Activated naive CD4-positive, alpha-beta T cell treated with anti-CD3 and anti-CD28 coated beads, Interleukin-2, amount 50 U/mL, for 24 hours (primary cell): ENCODE measurements around the gene SLC29A3.

Source experiments
- H3K27ac Mint-ChIP-seq: one replicate; pipeline ENCODE4 v1.8.0; 2021; ENCODE audit warnings: mild to moderate bottlenecking, mixed read lengths
- H3K27me3 Mint-ChIP-seq: one replicate; pipeline ENCODE4 v1.8.0; 2021; ENCODE audit warnings: mixed read lengths
- H3K36me3 Mint-ChIP-seq: one replicate; pipeline ENCODE4 v1.8.0; 2021; ENCODE audit warnings: mixed read lengths
- H3K4me1 Mint-ChIP-seq: one replicate; pipeline ENCODE4 v1.8.0; 2021; ENCODE audit warnings: mixed read lengths
- H3K4me3 Mint-ChIP-seq: one replicate; pipeline ENCODE4 v1.8.0; 2021; ENCODE audit warnings: mild to moderate bottlenecking, mixed read lengths
- H3K9me3 Mint-ChIP-seq: one replicate; pipeline ENCODE4 v1.8.0; 2021; ENCODE audit warnings: mixed read lengths

Gene SLC29A3

GRCh38 chr10:71342573-71343391 lies 23.7 kb downstream of the SLC29A3 start:
- Mint-ChIP-seq H3K9me3 (no peaks in the 10 kb centered on the region), H3K27ac (peak overlapping the region; percentile 23), H3K27me3 (no peaks in the 10 kb centered on the region)

DNA sequence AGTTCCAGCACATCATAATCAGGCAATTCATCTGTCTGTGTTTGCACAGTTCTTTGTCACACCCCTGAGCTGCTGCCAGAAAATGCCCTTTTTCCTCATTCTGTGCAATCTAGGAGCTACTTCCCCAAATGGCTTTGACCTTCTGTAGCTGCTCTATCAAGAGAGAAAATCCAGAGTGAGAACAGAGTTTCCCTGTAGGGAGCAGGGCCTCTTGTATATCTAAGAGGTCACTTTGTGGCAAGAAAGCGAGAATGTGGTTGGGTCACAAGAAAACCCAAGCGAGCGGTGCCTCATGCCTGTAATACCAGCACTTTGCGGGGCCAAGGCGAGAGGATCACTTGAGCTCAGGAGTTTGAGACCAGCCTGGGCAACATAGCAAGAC lies 24.3 kb downstream of the SLC29A3 start:
- Mint-ChIP-seq H3K27ac (peak overlapping the region; percentile 23), H3K27me3 (no peaks in the 10 kb centered on the region), H3K9me3 (no peaks in the 10 kb centered on the region), H3K4me1 (no peaks in the 10 kb centered on the region), H3K4me3 (no peak overlapping the region), H3K36me3 (no peaks in the 10 kb centered on the region)

More at GRCh38 chr10:71342573-71343391, 23.7 kb downstream of the SLC29A3 start:
- Mint-ChIP-seq H3K36me3 (no peaks in the 10 kb centered on the region), H3K4me3 (no peak overlapping the region), H3K4me1 (no peaks in the 10 kb centered on the region)

GRCh38 chr10:71344154-71344925 lies 25.3 kb downstream of the SLC29A3 start:
- H3K27ac Mint-ChIP-seq: no peak overlapping the region
- H3K4me1 Mint-ChIP-seq: no peaks in the 10 kb centered on the region
- no peaks in the 10 kb centered on the region for H3K36me3 Mint-ChIP-seq
- H3K27me3 Mint-ChIP-seq: no peaks in the 10 kb centered on the region
- H3K4me3 Mint-ChIP-seq: no peak overlapping the region
- no peaks in the 10 kb centered on the region for H3K9me3 Mint-ChIP-seq

DNA sequence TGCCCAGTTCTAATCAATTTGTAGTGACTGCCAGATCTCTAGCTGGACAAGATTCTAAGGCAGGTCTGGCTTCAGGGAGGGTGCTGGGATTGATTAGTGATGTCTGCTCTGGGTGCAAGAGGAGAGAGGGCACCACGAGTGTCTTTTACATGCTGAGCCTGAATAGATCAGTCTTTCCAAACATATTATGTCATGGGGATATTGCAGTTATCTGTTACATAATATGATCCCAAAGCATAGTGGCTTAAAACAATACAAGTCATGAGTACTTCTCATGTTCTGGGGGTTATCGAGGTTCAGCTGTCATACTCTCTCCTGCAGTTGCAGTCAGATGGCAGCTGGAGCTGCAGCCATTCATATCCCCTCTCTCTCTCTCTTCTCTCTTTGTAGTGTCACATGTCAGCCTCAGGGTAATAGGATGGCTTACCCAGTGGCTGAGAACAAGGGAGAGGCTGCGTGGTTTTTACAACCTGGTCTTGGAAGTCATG lies 26.0 kb downstream of the SLC29A3 start:
- no peaks in the 10 kb centered on the region for H3K4me1 Mint-ChIP-seq
- no peaks in the 10 kb centered on the region for H3K36me3 Mint-ChIP-seq
- H3K4me3 Mint-ChIP-seq: no peak overlapping the region
- H3K27me3 Mint-ChIP-seq: no peaks in the 10 kb centered on the region
- H3K27ac Mint-ChIP-seq: peak overlapping the region; percentile 31
- H3K9me3 Mint-ChIP-seq: no peaks in the 10 kb centered on the region

- Mint-ChIP-seq H3K36me3 (no peaks in the 10 kb centered on the region), H3K4me1 (no peaks in the 10 kb centered on the region), H3K27me3 (no peaks in the 10 kb centered on the region), H3K9me3 (no peaks in the 10 kb centered on the region), H3K27ac (no peak overlapping the region), H3K4me3 (no peak overlapping the region)
Observed at GRCh38 chr10:71345694-71346093, 26.6 kb downstream of the SLC29A3 start.

GRCh38 chr10:71346731-71347130 lies 27.7 kb downstream of the SLC29A3 start:
- no peaks in the 10 kb centered on the region for H3K36me3 Mint-ChIP-seq
- H3K4me1 Mint-ChIP-seq: no peaks in the 10 kb centered on the region
- H3K9me3 Mint-ChIP-seq: no peaks in the 10 kb centered on the region
- no peak overlapping the region for H3K27ac Mint-ChIP-seq
- H3K4me3 Mint-ChIP-seq: no peak overlapping the region
- H3K27me3 Mint-ChIP-seq: no peaks in the 10 kb centered on the region

- H3K4me1 Mint-ChIP-seq: no peaks in the 10 kb centered on the region
- no peaks in the 10 kb centered on the region for H3K27me3 Mint-ChIP-seq
- no peaks in the 10 kb centered on the region for H3K9me3 Mint-ChIP-seq
- no peaks in the 10 kb centered on the region for H3K36me3 Mint-ChIP-seq
- no peak overlapping the region for H3K27ac Mint-ChIP-seq
- H3K4me3 Mint-ChIP-seq: no peak overlapping the region
Observed at GRCh38 chr10:71347587-71348395, 28.7 kb downstream of the SLC29A3 start.

DNA sequence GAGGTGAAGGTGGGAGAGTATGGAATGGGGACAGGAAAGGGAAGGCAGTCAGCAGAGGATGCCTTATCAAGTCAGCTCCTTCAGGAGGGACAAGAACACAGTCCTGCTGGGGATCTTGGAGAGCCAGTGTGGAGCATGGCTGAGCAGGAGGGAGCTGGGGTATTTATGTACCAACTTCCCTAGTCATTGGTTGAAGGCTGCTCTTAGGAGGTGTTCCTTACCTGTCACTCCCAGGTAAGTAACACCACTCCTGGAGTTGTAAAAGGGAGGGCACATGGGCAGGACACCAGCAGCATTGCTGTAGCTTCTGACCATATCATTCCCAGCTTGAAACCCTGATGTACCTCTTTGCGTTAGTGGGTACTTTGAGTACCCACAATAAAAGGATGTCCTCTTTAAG lies 29.8 kb downstream of the SLC29A3 start:
- H3K27me3 Mint-ChIP-seq: no peaks in the 10 kb centered on the region
- H3K9me3 Mint-ChIP-seq: no peaks in the 10 kb centered on the region
- no peaks in the 10 kb centered on the region for H3K36me3 Mint-ChIP-seq
- no peaks in the 10 kb centered on the region for H3K4me1 Mint-ChIP-seq
- H3K4me3 Mint-ChIP-seq: no peak overlapping the region
- H3K27ac Mint-ChIP-seq: no peak overlapping the region

DNA sequence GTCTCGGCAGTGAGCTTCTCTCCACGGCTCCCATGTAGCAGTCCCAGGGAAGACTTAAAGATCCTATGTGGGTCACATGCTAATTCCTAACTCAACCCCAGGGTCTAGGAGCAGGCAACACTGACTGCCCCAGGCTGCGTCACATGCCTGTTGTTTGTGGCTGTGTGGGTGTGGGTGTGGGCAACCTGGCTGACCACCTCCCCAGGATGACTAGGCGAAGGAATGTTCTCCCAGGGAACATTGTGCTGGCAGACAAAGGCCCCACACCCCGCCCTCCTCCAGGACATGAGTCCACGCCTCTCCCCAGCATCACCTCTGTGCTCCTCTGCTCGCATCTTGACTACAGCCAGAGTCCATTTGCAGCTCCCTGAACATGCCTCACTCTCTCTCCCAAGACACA lies 30.3 kb downstream of the SLC29A3 start:
- no peak overlapping the region for H3K4me3 Mint-ChIP-seq
- no peaks in the 10 kb centered on the region for H3K27me3 Mint-ChIP-seq
- H3K4me1 Mint-ChIP-seq: no peaks in the 10 kb centered on the region
- no peak overlapping the region for H3K27ac Mint-ChIP-seq
- H3K36me3 Mint-ChIP-seq: no peaks in the 10 kb centered on the region
- no peaks in the 10 kb centered on the region for H3K9me3 Mint-ChIP-seq

- Mint-ChIP-seq H3K36me3 (no peaks in the 10 kb centered on the region), H3K27ac (no peak overlapping the region), H3K4me3 (no peak overlapping the region), H3K4me1 (no peaks in the 10 kb centered on the region), H3K27me3 (no peaks in the 10 kb centered on the region), H3K9me3 (no peaks in the 10 kb centered on the region)
Observed at GRCh38 chr10:71351087-71351486, 32.0 kb downstream of the SLC29A3 start.

GRCh38 chr10:71351628-71352319 lies 32.7 kb downstream of the SLC29A3 start:
- Mint-ChIP-seq H3K4me3 (no peak overlapping the region), H3K27me3 (no peaks in the 10 kb centered on the region), H3K4me1 (no peaks in the 10 kb centered on the region), H3K9me3 (no peaks in the 10 kb centered on the region), H3K36me3 (no peaks in the 10 kb centered on the region), H3K27ac (no peak overlapping the region)

GRCh38 chr10:71353639-71354038 lies 34.6 kb downstream of the SLC29A3 start:
- Mint-ChIP-seq H3K4me1 (no peaks in the 10 kb centered on the region), H3K4me3 (no peak overlapping the region), H3K9me3 (no peaks in the 10 kb centered on the region), H3K36me3 (peaks cover 5% of the 10 kb centered on the region), H3K27ac (no peak overlapping the region), H3K27me3 (no peaks in the 10 kb centered on the region)

GRCh38 chr10:71354776-71355175 lies 35.7 kb downstream of the SLC29A3 start:
- Mint-ChIP-seq H3K36me3 (peaks cover 8% of the 10 kb centered on the region), H3K4me1 (no peaks in the 10 kb centered on the region), H3K27ac (no peak overlapping the region), H3K27me3 (no peaks in the 10 kb centered on the region), H3K9me3 (no peaks in the 10 kb centered on the region), H3K4me3 (no peak overlapping the region)

- Mint-ChIP-seq H3K27me3 (no peaks in the 10 kb centered on the region), H3K36me3 (peaks cover 9% of the 10 kb centered on the region), H3K9me3 (no peaks in the 10 kb centered on the region), H3K4me1 (no peaks in the 10 kb centered on the region), H3K27ac (no peak overlapping the region), H3K4me3 (no peak overlapping the region)
Observed at GRCh38 chr10:71355886-71356285, 36.8 kb downstream of the SLC29A3 start.

DNA sequence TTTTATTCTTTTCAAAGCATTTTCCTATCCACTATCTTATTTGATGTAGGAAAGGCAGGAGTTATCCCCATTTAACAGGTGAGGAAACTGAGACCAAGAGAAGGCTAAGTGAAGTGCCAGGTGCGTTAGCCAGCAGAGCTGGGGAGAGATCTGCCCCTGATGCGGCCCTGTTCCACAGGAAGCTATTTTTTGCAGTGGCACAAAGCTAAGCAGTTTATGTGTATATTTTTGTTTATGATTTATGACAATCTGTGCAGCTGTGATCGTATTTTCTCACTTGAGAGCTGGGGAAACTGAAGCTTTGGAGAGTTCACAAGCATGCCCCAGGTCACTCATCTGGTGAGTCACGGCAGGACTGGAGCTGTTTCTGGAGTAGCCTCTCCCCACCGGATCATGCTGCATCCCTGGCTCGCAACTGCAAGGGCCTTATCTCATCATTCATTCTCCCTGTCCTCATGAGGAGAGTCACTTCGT lies 38.8 kb downstream of the SLC29A3 start:
- Mint-ChIP-seq H3K4me3 (no peak overlapping the region), H3K27ac (no peak overlapping the region), H3K4me1 (no peaks in the 10 kb centered on the region), H3K9me3 (no peaks in the 10 kb centered on the region), H3K27me3 (no peaks in the 10 kb centered on the region), H3K36me3 (peaks cover 16% of the 10 kb centered on the region)
